ENCODE data around the gene MYL4. TPM values are rescaled to one million over a fixed set of nuclear protein-coding genes. Genes with fewer than 3 reads are reported as not detected.
A peak's percentile ranks its signal among the peaks of the same experiment; 100 is the strongest.

MYL4 gene
- total RNA-seq, 1 donor from 2014 or later: not detected

- H3K4me1 ChIP-seq: peaks cover 49% of the 10 kb centered on the region
- H3K9me3 ChIP-seq: no peaks in the 10 kb centered on the region
- TF ChIP-seq CTCF (IDR thresholded peaks at IDR 0.05) (no peak), POLR2AphosphoS5 (IDR thresholded peaks at IDR 0.05; ENCODE audit: insufficient read depth in 1 of 2, low read depth in 1 of 2) (peak; percentile 89 to 96), POLR2A (IDR thresholded peaks at IDR 0.05) (peak in 1 of 2 donors; percentile 71)
Measured at GRCh38 chr17:47188876-47189731, 20.0 kb upstream of the MYL4 start, which contains the start of gene CDC27. CDC27 (minus strand) TSS chr17:47189295; CDS start chr17:47189172, 123 bp downstream.

DNA sequence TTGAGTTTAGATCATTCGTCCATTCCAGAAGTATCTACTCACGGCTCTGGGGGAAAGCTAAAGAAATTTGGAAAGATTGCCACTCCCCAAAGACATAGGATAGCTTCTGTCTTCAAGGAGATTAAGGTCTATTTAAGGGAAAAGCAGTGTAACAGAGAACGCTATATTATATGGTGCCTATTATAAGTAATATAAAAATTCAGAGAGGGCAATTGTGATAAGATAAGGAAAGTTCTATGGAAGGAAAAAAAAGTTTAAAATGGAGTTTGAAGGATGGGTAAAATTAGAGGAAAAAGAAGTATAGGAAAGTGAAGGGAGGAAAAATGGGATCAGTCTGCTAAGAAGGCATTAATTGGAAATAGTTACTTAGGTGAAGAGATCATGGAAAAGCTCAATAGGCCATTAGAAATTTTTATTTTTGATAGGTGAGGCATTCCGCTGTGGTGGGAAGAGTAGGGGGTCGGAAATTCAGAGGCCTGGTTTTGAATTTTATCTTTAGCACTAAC, 19.4 kb upstream of the MYL4 start:
- DNase-seq (ENCODE audit: extremely low spot score in 2 of 2): no peak
- TF ChIP-seq CTCF (IDR thresholded peaks at IDR 0.05) (no peak), POLR2A (IDR thresholded peaks at IDR 0.05) (no peak), POLR2AphosphoS5 (IDR thresholded peaks at IDR 0.05; ENCODE audit: insufficient read depth in 1 of 2, low read depth in 1 of 2) (no peak)
- Histone ChIP-seq H3K27me3 (no peaks in the 10 kb centered on the region), H3K36me3 (no peaks in the 10 kb centered on the region), H3K4me1 (peaks cover 42% of the 10 kb centered on the region), H3K27ac (peak overlapping the region; percentile 97), H3K4me3 (peak overlapping the region; percentile 56 to 76), H3K9me3 (no peaks in the 10 kb centered on the region)
- intact Hi-C loops (cut with DNase I): no loop called here

More at GRCh38 chr17:47188876-47189731, 20.0 kb upstream of the MYL4 start, which contains the start of gene CDC27:
- peak in 1 of 2 donors; percentile 96 for DNase-seq (ENCODE audit: extremely low spot score in 2 of 2)
- no peaks in the 10 kb centered on the region for H3K36me3 ChIP-seq
- H3K27ac ChIP-seq: peak within 1 kb of the TSS; percentile 97
- peak within 1 kb of the TSS; percentile 56 to 76 for H3K4me3 ChIP-seq
- H3K27me3 ChIP-seq: no peaks in the 10 kb centered on the region
- intact Hi-C loops (cut with DNase I): no loop called here

DNA sequence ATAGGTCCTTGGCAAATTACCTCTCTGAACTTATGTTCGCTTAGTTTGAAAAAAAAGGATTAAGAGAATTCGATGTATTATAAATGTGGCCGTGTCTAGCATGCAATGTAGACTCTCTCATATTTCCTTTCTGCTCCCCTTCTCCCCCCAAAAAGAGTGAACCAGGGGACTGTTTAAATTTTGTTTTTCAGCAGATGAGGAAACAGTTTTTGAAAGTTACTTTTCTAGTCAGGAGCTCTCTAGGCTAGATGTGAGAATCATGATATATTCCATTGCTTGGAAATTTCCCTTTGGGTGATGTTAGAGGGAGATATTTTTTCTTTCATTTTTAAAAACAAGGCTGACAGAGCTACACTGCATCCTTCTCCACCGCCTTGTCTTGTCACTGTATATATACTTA, 18.9 kb upstream of the MYL4 start:
- Histone ChIP-seq H3K4me3 (peak overlapping the region in 1 of 2 donors; percentile 76), H3K27ac (no peak overlapping the region), H3K9me3 (no peaks in the 10 kb centered on the region), H3K27me3 (no peaks in the 10 kb centered on the region), H3K4me1 (peaks cover 37% of the 10 kb centered on the region), H3K36me3 (no peaks in the 10 kb centered on the region)
- TF ChIP-seq POLR2AphosphoS5 (IDR thresholded peaks at IDR 0.05; ENCODE audit: insufficient read depth in 1 of 2, low read depth in 1 of 2): no peak
- no peak for TF ChIP-seq CTCF (IDR thresholded peaks at IDR 0.05)
- TF ChIP-seq POLR2A (IDR thresholded peaks at IDR 0.05): no peak
- intact Hi-C loops (cut with DNase I): no loop called here
- DNase-seq (ENCODE audit: extremely low spot score in 2 of 2): no peak

DNA sequence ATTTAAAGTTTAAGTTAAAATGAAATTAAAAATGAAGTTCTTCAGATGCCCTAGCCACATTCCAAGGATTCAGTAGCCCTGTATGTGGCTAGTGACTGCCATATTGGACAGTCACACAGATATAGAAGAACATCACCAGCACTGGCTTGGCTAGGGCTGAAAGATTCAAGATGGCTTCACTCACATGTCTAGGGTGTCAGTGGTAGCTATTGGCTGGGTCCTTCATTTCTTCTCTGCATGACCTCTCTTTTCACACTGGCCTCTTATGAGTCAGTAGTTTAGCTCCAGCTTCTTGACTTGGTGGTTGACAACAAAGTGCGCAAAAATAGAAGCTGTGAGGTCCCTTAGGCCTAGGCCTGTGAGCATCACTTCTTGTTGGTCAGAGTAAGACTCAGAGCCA, 18.4 kb upstream of the MYL4 start:
- DNase-seq (ENCODE audit: extremely low spot score in 2 of 2): no peak
- intact Hi-C loops (cut with DNase I): no loop called here
- no peaks in the 10 kb centered on the region for H3K36me3 ChIP-seq
- TF ChIP-seq POLR2A (IDR thresholded peaks at IDR 0.05): no peak
- TF ChIP-seq CTCF (IDR thresholded peaks at IDR 0.05): no peak
- no peak for TF ChIP-seq POLR2AphosphoS5 (IDR thresholded peaks at IDR 0.05; ENCODE audit: insufficient read depth in 1 of 2, low read depth in 1 of 2)
- H3K4me1 ChIP-seq: peaks cover 32% of the 10 kb centered on the region
- H3K4me3 ChIP-seq: no peak overlapping the region
- no peak overlapping the region for H3K27ac ChIP-seq
- no peaks in the 10 kb centered on the region for H3K27me3 ChIP-seq
- H3K9me3 ChIP-seq: no peaks in the 10 kb centered on the region

- intact Hi-C loops (cut with DNase I): no loop called here
- DNase-seq (ENCODE audit: extremely low spot score in 2 of 2): no peak
Measured at GRCh38 chr17:47192554-47192953, 16.6 kb upstream of the MYL4 start.

More at GRCh38 chr17:47192554-47192953, 16.6 kb upstream of the MYL4 start:
- no peak for TF ChIP-seq CTCF (IDR thresholded peaks at IDR 0.05)
- TF ChIP-seq POLR2AphosphoS5 (IDR thresholded peaks at IDR 0.05; ENCODE audit: insufficient read depth in 1 of 2, low read depth in 1 of 2): no peak
- TF ChIP-seq POLR2A (IDR thresholded peaks at IDR 0.05): no peak
- H3K36me3 ChIP-seq: no peaks in the 10 kb centered on the region
- no peaks in the 10 kb centered on the region for H3K27me3 ChIP-seq
- H3K4me3 ChIP-seq: no peak overlapping the region
- peaks cover 15% of the 10 kb centered on the region for H3K4me1 ChIP-seq
- no peak overlapping the region for H3K27ac ChIP-seq
- no peaks in the 10 kb centered on the region for H3K9me3 ChIP-seq
